Mucosa of rectum (tissue), 2 donors: ENCODE results near the gene ING4.

Experiments used
- H3K27ac ChIP-seq, 2 donors: one replicate each; pipeline ENCODE4 v1.7.0; 2013; ENCODE audit warnings: inconsistent platforms in 2 of 2, low read depth in 2 of 2, low read length in 2 of 2
- H3K27me3 ChIP-seq, 2 donors: one replicate each; pipeline ENCODE4 v1.7.0; 2013; ENCODE audit warnings: low read length in 2 of 2; ENCODE audit not compliant: control insufficient read depth in 2 of 2, insufficient read depth in 2 of 2
- H3K36me3 ChIP-seq, 2 donors: one replicate each; pipeline ENCODE4 v1.7.0; 2013; ENCODE audit warnings: low read length in 2 of 2; ENCODE audit not compliant: control insufficient read depth in 2 of 2, insufficient read depth in 2 of 2
- H3K4me1 ChIP-seq, 2 donors: one replicate each; pipeline ENCODE4 v1.7.0; 2013; ENCODE audit warnings: low read length in 2 of 2, mild to moderate bottlenecking in 1 of 2; ENCODE audit not compliant: control insufficient read depth in 2 of 2, insufficient read depth in 2 of 2
- H3K4me3 ChIP-seq, 2 donors: one replicate each; pipeline ENCODE4 v1.7.0; 2013; ENCODE audit warnings: low read length in 2 of 2
- H3K9ac ChIP-seq, 2 donors: one replicate each; pipeline ENCODE4 v1.7.0; 2013; ENCODE audit warnings: low read length in 2 of 2, low read depth in 1 of 2, mild to moderate bottlenecking in 1 of 2
- H3K9me3 ChIP-seq, 2 donors: one replicate each; pipeline ENCODE4 v1.7.0; 2013; ENCODE audit warnings: low read length in 2 of 2; ENCODE audit not compliant: control insufficient read depth in 2 of 2
- donor health status: healthy.
- donor health status: Normal muscosa, but diverticular disease.

Gene ING4

GRCh38 chr12:6608592-6609281, 54.2 kb downstream of the ING4 start:
- Histone ChIP-seq H3K27me3 (no peaks in the 10 kb centered on the region), H3K9ac (no peak overlapping the region), H3K36me3 (peaks cover 0 to 2% of the 10 kb centered on the region in 2 donors), H3K4me3 (no peak overlapping the region), H3K27ac (peak overlapping the region; percentile 90 to 95), H3K9me3 (no peaks in the 10 kb centered on the region), H3K4me1 (peaks cover 46 to 48% of the 10 kb centered on the region in 2 donors)

DNA sequence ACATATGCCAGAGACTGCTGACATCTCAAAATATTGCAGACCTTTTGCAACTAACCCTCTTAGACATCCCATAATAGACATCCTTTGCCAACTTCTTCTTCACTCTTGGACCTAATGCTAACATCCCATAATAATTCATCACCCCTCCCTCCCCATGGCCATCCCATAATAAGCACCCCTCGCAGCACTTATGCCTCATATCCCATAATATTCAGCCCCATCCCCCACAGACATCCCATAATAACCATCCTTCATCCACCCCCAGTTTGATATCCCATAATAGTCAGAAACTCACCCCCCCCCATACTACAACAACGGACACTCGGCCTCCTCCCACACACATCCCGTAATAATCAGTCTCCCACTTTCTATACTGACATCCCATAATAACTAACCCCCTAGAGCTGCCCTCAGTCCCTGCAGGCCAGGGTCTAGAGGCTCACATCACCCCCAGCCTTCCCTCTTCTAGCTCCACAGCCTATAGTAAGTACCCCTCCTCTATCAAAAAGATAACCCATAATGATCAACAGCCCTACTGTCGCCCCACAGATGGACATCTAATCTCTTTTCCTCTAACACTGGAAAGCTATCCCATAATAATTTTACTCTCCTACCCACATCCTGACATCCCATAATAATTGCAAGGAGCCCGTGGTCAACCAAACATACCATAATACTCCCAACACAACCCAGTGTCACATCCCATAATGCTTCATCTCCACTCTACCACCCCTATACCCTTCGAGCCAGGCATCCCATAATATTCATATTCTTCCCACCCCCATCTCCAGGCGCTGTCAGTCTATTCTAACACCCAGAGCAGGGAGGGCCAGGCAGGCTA, 54.9 kb downstream of the ING4 start:
- Histone ChIP-seq H3K9ac (no peak overlapping the region), H3K36me3 (peaks cover 2 to 4% of the 10 kb centered on the region in 2 donors), H3K27ac (peak overlapping the region; percentile 90 to 95), H3K9me3 (no peaks in the 10 kb centered on the region), H3K4me1 (peaks cover 45 to 48% of the 10 kb centered on the region in 2 donors), H3K4me3 (no peak overlapping the region), H3K27me3 (no peaks in the 10 kb centered on the region)

- H3K27ac ChIP-seq, result peak overlapping the region; percentile 90 to 95
- H3K9ac ChIP-seq, result peak overlapping the region; percentile 63 to 83
- no peaks in the 10 kb centered on the region for H3K27me3 ChIP-seq
- peak overlapping the region; percentile 86 to 88 for H3K4me3 ChIP-seq
- no peaks in the 10 kb centered on the region for H3K9me3 ChIP-seq
- peaks cover 38 to 39% of the 10 kb centered on the region in 2 donors for H3K4me1 ChIP-seq
- H3K36me3 ChIP-seq, result peaks cover 15 to 18% of the 10 kb centered on the region in 2 donors
Measured at GRCh38 chr12:6606331-6607131, 56.4 kb downstream of the ING4 start.

DNA sequence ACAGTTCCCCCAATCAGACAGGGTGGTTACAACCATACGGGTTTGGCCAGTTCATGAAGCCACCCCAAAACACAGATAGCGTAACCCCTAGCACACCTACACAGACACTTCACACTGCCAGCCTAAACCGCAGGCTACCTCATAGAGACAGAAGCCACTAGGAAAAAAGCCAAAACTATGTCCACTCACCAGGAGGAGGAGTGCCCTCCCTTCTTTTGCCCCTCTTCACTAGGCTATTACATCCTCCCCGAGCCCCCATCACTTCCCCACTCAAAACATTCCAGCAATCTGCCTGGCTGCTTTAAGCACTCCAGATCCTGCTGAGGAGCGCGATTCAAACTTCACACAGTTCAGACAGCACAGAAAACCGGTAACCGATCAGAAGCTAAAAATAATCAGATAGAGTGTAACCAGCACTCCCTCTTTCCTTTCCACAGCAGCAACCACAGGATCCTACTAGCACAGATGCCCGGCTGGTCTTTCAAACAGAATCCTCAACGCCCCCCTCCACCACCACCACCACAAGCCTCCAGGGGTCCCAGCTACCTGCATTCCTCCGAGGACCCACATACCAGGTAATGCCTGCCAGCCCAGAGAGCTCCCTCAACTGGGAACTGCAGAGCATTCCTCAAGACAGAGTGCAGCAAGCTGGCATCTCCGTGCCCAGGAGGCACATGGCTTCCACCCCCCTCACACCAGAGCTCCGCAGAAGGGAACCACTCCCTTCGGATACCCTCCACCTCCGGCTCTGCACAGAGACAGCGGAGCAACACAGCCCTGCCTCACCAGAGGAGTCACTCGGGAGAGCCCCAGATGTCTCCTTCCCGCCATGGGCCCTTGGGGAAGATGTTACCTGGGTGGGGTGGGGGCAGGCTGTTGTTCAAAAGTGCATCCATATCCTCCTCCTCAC, 57.2 kb downstream of the ING4 start:
- H3K9me3 ChIP-seq, result no peaks in the 10 kb centered on the region
- H3K9ac ChIP-seq, result peak overlapping the region; percentile 63 to 83
- H3K4me1 ChIP-seq, result peaks cover 33 to 38% of the 10 kb centered on the region in 2 donors
- H3K27me3 ChIP-seq, result no peaks in the 10 kb centered on the region
- peaks cover 23 to 27% of the 10 kb centered on the region in 2 donors for H3K36me3 ChIP-seq
- H3K27ac ChIP-seq, result peak overlapping the region; percentile 90 to 95
- H3K4me3 ChIP-seq, result peak overlapping the region; percentile 86 to 88

DNA sequence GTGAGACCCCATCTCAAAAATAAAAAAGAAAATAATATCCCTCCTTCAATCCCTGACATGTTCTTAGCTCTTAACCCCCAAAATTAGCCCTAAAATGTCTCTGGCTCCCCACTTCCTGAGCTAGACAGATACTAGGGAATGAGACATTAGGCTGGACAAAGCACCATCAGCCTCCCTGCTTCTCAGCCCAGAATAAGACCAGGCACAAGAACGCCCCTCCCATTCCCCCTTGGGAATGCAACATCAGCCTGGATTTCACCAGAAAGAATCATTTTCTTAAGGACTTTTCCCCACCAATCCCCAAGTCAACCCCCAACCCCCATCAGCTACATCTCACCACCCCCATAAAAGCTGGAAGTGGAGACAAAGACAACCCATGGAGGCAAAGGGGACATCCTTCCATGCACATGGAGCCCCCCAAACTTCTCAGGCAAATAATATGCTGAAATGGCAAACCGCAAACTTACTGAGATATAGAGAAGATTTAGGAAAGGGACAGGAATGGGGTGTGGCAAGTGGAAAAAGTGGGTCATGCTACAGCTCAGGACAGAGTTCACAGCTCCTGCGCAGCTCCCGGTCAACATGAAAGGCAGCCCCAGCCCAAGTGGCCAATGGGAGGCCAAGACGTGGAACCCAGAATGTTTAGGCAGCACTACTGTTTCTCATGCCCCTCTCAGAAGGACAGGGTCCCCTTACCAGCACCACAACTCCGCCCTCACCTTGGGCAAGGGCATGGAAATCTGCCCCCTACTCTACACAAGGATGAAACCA, 58.5 kb downstream of the ING4 start:
- H3K4me3 ChIP-seq, result peak overlapping the region; percentile 86 to 88
- no peak overlapping the region for H3K9ac ChIP-seq
- no peaks in the 10 kb centered on the region for H3K9me3 ChIP-seq
- H3K27me3 ChIP-seq, result no peaks in the 10 kb centered on the region
- H3K36me3 ChIP-seq, result peaks cover 36 to 39% of the 10 kb centered on the region in 2 donors
- no peak overlapping the region for H3K27ac ChIP-seq
- H3K4me1 ChIP-seq, result peaks cover 33 to 38% of the 10 kb centered on the region in 2 donors

DNA sequence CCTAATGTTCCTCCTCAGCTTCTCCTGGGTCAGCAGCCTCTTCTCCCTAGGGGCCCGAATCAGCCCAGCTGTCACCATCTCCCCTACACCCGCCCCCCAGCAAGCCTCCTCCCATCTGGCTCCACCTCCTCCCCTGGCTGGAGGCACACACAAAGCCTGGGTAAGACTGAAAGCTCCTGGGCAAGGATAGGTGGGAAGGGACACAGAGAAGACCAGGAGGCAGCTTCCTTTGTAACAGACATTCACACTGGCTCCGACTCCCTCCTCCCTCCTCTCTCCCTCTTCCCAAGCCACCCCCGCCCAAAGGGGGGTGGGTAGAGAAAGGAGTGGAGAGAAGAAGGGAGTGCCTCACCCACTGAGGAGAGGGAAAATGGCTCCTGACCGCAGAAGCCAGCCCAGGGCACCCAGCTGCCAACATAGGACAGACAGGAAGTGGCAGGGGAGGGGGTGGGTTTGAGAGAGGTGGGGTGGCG, 59.8 kb downstream of the ING4 start:
- Histone ChIP-seq H3K27ac (peak overlapping the region in 1 of 2 donors; percentile 5), H3K4me1 (peaks cover 31 to 37% of the 10 kb centered on the region in 2 donors)

GRCh38 chr12:6602526-6602925, 60.4 kb downstream of the ING4 start:
- no peaks in the 10 kb centered on the region for H3K27me3 ChIP-seq
- H3K9ac ChIP-seq, result no peak overlapping the region
- peaks cover 25 to 31% of the 10 kb centered on the region in 2 donors for H3K4me1 ChIP-seq
- no peak overlapping the region for H3K27ac ChIP-seq
- peak overlapping the region in 1 of 2 donors; percentile 22 for H3K4me3 ChIP-seq
- no peaks in the 10 kb centered on the region for H3K9me3 ChIP-seq
- peaks cover 53% of the 10 kb centered on the region in 2 donors for H3K36me3 ChIP-seq

More for the DNA sequence above, 59.8 kb downstream of the ING4 start:
- Histone ChIP-seq H3K27me3 (no peaks in the 10 kb centered on the region), H3K4me3 (peak overlapping the region; percentile 20 to 22), H3K9me3 (no peaks in the 10 kb centered on the region), H3K36me3 (peaks cover 47% of the 10 kb centered on the region in 2 donors), H3K9ac (no peak overlapping the region)
